ENCODE data around the gene TMEM202. TPM values are rescaled to one million over a fixed set of nuclear protein-coding genes. Genes with fewer than 3 reads are reported as not detected.
"Not testable (repeated sequence)": the region's sequence is repeated elsewhere in the genome, so short reads cannot be mapped to it uniquely, and the experiment has no call there.

The TMEM202 gene
- total and polyA plus RNA-seq, 4 donors, result not detected

DNA sequence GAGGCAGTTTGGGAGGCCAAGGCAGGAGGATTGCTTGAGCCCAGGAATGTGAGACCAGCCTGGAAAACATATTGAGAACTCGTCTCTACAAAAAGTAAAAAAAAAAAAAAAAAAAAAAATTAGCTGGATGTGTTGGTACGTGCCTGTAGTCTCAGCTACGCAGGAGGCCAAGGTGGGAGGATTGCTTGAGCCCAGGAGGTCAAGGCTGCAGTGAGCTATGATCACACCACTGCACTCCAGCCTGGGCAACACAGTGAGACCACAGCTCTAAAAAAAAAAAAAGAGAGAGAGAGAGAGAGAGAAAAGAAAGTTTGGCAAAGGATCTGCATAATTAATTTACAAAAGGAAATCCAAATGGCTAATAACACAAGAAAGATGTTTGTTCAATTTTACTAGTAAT is 21.7 kb downstream of the TMEM202 start:
- H3K4me1 ChIP-seq (ENCODE audit: control insufficient read depth, insufficient read depth, low read length); H3K27me3 ChIP-seq (ENCODE audit: control insufficient read depth, insufficient read depth, low read length); H3K36me3 ChIP-seq (ENCODE audit: control insufficient read depth, insufficient read depth, low read length); H3K27ac ChIP-seq (ENCODE audit: low read depth, low read length); DNase-seq (ENCODE audit: low read depth in 4 of 6, low spot score in 6 of 6); H3K4me3 ChIP-seq (ENCODE audit: low read depth, low read length); H3K9me3 ChIP-seq (ENCODE audit: control insufficient read depth, insufficient read depth, low read length): not testable (repeated sequence)
- WGBS (ENCODE audit: insufficient coverage), result 60% methylated on average over 1 of the region's 3 CpGs

- no peak for DNase-seq (ENCODE audit: low read depth in 4 of 6, low spot score in 6 of 6)
- peaks cover 2% of the 10 kb centered on the region for H3K9me3 ChIP-seq (ENCODE audit: control insufficient read depth, insufficient read depth, low read length)
- no peak overlapping the region for H3K4me3 ChIP-seq (ENCODE audit: low read depth, low read length)
- H3K27ac ChIP-seq (ENCODE audit: low read depth, low read length), result no peak overlapping the region
- peaks cover 2% of the 10 kb centered on the region for H3K27me3 ChIP-seq (ENCODE audit: control insufficient read depth, insufficient read depth, low read length)
- H3K4me1 ChIP-seq (ENCODE audit: control insufficient read depth, insufficient read depth, low read length), result no peaks in the 10 kb centered on the region
- no peaks in the 10 kb centered on the region for H3K36me3 ChIP-seq (ENCODE audit: control insufficient read depth, insufficient read depth, low read length)
- WGBS (ENCODE audit: insufficient coverage), result no CpG with 5 or more reads among the region's 2 CpGs
These were observed 22.5 kb downstream of the TMEM202 start for GRCh38 chr15:72420576-72420975.

DNA sequence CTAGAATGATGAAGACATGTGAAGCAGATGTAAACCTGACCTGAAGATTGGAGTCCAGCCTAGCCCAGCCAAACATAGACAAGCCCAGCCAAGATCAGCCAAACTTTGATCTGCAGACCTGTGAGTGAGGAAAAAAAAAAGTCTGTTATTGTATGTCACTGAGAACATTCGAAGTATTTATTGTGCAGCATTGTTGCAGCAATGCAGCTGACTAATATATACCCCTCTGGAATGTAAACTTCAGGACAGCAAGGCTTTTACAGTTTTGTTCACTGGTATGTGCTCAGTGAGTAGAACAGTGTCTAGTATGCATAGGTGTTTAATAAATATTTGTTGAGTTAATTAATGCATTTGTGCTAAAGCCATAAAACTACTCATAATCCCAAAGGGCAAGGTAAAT is 23.4 kb downstream of the TMEM202 start:
- peaks cover 2% of the 10 kb centered on the region for H3K27me3 ChIP-seq (ENCODE audit: control insufficient read depth, insufficient read depth, low read length)
- H3K27ac ChIP-seq (ENCODE audit: low read depth, low read length), result no peak overlapping the region
- WGBS (ENCODE audit: insufficient coverage), result no CpG with 5 or more reads among the region's 1 CpG
- DNase-seq (ENCODE audit: low read depth in 4 of 6, low spot score in 6 of 6), result no peak
- no peaks in the 10 kb centered on the region for H3K4me1 ChIP-seq (ENCODE audit: control insufficient read depth, insufficient read depth, low read length)
- no peaks in the 10 kb centered on the region for H3K36me3 ChIP-seq (ENCODE audit: control insufficient read depth, insufficient read depth, low read length)
- peaks cover 2% of the 10 kb centered on the region for H3K9me3 ChIP-seq (ENCODE audit: control insufficient read depth, insufficient read depth, low read length)
- H3K4me3 ChIP-seq (ENCODE audit: low read depth, low read length), result no peak overlapping the region

GRCh38 chr15:72423256-72423655 is 25.2 kb downstream of the TMEM202 start:
- H3K4me3 ChIP-seq (ENCODE audit: low read depth, low read length), result no peak overlapping the region
- no peaks in the 10 kb centered on the region for H3K4me1 ChIP-seq (ENCODE audit: control insufficient read depth, insufficient read depth, low read length)
- H3K9me3 ChIP-seq (ENCODE audit: control insufficient read depth, insufficient read depth, low read length), result peaks cover 2% of the 10 kb centered on the region
- H3K27me3 ChIP-seq (ENCODE audit: control insufficient read depth, insufficient read depth, low read length), result peaks cover 2% of the 10 kb centered on the region
- H3K27ac ChIP-seq (ENCODE audit: low read depth, low read length), result no peak overlapping the region
- no peak for DNase-seq (ENCODE audit: low read depth in 4 of 6, low spot score in 6 of 6)
- WGBS (ENCODE audit: insufficient coverage), result 78% methylated on average over 2 of the region's 2 CpGs
- no peaks in the 10 kb centered on the region for H3K36me3 ChIP-seq (ENCODE audit: control insufficient read depth, insufficient read depth, low read length)

GRCh38 chr15:72426753-72427152 is 28.6 kb downstream of the TMEM202 start:
- Histone ChIP-seq H3K9me3 (ENCODE audit: control insufficient read depth, insufficient read depth, low read length) (peaks cover 2% of the 10 kb centered on the region), H3K4me1 (ENCODE audit: control insufficient read depth, insufficient read depth, low read length) (no peaks in the 10 kb centered on the region), H3K4me3 (ENCODE audit: low read depth, low read length) (no peak overlapping the region), H3K36me3 (ENCODE audit: control insufficient read depth, insufficient read depth, low read length) (no peaks in the 10 kb centered on the region), H3K27me3 (ENCODE audit: control insufficient read depth, insufficient read depth, low read length) (peaks cover 2% of the 10 kb centered on the region), H3K27ac (ENCODE audit: low read depth, low read length) (no peak overlapping the region)
- no peak for DNase-seq (ENCODE audit: low read depth in 4 of 6, low spot score in 6 of 6)

DNA sequence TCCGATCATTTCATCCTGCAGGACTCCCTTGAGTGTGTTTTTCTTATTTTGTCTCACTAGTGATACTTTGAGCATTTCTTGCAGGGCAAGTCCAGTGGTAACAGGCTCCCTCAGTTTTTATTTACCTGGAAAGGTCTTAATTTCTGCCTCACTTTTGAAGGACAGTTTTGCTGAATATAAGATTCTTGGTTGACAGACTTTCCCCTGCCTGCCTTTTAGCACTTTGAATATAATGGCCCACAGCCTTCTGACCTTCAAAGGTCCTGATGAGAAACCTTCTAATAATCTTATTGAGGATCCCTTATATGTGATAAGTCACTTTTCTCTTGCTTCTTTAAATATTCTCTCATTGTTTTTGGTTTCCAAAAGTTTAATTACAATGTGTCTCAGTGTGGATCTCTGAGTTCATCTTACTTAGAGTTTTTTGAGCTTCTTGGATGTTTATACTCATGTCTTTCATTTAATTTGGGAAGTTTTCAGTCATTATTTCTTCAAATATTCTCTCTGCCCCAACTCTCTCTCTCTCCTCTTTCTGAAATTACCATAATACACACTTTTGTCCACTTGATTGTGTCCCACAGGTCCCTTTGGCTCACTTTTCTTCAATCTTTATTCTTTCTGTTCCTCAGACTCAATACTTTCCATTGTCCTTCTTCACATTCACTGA is 39.7 kb downstream of the TMEM202 start:
- H3K27me3 ChIP-seq (ENCODE audit: control insufficient read depth, insufficient read depth, low read length), result no peaks in the 10 kb centered on the region
- H3K27ac ChIP-seq (ENCODE audit: low read depth, low read length), result no peak overlapping the region
- 60% methylated on average over 1 of the region's 1 CpG for WGBS (ENCODE audit: insufficient coverage)
- no peaks in the 10 kb centered on the region for H3K36me3 ChIP-seq (ENCODE audit: control insufficient read depth, insufficient read depth, low read length)
- no peak overlapping the region for H3K4me3 ChIP-seq (ENCODE audit: low read depth, low read length)
- H3K9me3 ChIP-seq (ENCODE audit: control insufficient read depth, insufficient read depth, low read length), result peaks cover 5% of the 10 kb centered on the region
- DNase-seq (ENCODE audit: low read depth in 4 of 6, low spot score in 6 of 6), result no peak
- no peaks in the 10 kb centered on the region for H3K4me1 ChIP-seq (ENCODE audit: control insufficient read depth, insufficient read depth, low read length)

DNA sequence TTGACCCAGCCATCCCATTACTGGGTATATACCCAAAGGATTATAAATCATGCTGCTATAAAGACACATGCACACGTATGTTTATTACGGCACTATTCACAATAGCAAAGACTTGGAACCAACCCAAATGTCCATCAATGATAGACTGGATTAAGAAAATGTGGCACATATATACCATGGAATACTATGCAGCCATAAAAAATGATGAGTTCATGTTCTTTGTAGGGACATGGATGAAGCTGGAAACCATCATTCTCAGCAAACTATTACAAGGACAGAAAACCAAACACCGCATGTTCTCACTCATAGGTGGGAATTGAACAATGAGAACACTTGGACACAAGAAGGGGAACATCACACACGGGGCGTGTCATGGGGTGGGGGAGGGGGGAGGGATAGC is 44.7 kb downstream of the TMEM202 start:
- H3K27me3 ChIP-seq (ENCODE audit: control insufficient read depth, insufficient read depth, low read length); H3K4me3 ChIP-seq (ENCODE audit: low read depth, low read length); H3K36me3 ChIP-seq (ENCODE audit: control insufficient read depth, insufficient read depth, low read length); DNase-seq (ENCODE audit: low read depth in 4 of 6, low spot score in 6 of 6); H3K27ac ChIP-seq (ENCODE audit: low read depth, low read length); H3K9me3 ChIP-seq (ENCODE audit: control insufficient read depth, insufficient read depth, low read length); H3K4me1 ChIP-seq (ENCODE audit: control insufficient read depth, insufficient read depth, low read length): not testable (repeated sequence)
- WGBS (ENCODE audit: insufficient coverage), result 94% methylated on average over 2 of the region's 5 CpGs

DNA sequence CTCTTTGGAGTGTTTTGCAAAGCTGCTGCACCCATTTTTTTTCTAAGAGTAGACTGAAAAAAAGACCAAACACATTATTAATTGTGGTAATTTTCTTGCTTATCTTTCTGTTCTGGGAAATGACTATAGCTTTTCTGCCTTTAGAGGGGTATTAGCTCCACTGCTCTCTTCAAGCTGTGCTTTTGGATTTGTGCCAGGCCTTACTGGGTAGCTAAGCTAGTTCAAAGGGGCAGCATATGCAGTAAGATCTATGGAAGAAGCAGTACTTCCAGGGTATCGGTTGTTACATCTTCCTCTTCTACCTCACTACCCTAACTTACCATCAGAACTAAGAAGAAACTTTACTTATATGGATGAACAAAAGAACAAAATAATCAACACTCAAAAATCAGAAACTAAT is 47.3 kb downstream of the TMEM202 start:
- H3K27me3 ChIP-seq (ENCODE audit: control insufficient read depth, insufficient read depth, low read length), result no peaks in the 10 kb centered on the region
- no peaks in the 10 kb centered on the region for H3K9me3 ChIP-seq (ENCODE audit: control insufficient read depth, insufficient read depth, low read length)
- no CpG with 5 or more reads among the region's 1 CpG for WGBS (ENCODE audit: insufficient coverage)
- no peaks in the 10 kb centered on the region for H3K36me3 ChIP-seq (ENCODE audit: control insufficient read depth, insufficient read depth, low read length)
- no peak overlapping the region for H3K4me3 ChIP-seq (ENCODE audit: low read depth, low read length)
- peak in 2 of 6 donors; percentile 3 to 50 for DNase-seq (ENCODE audit: low read depth in 4 of 6, low spot score in 6 of 6)
- no peak overlapping the region for H3K27ac ChIP-seq (ENCODE audit: low read depth, low read length)
- no peaks in the 10 kb centered on the region for H3K4me1 ChIP-seq (ENCODE audit: control insufficient read depth, insufficient read depth, low read length)

GRCh38 chr15:72450805-72451204 is 52.7 kb downstream of the TMEM202 start:
- no peaks in the 10 kb centered on the region for H3K27me3 ChIP-seq (ENCODE audit: control insufficient read depth, insufficient read depth, low read length)
- H3K36me3 ChIP-seq (ENCODE audit: control insufficient read depth, insufficient read depth, low read length), result no peaks in the 10 kb centered on the region
- no peak overlapping the region for H3K4me3 ChIP-seq (ENCODE audit: low read depth, low read length)
- H3K4me1 ChIP-seq (ENCODE audit: control insufficient read depth, insufficient read depth, low read length), result no peaks in the 10 kb centered on the region
- H3K27ac ChIP-seq (ENCODE audit: low read depth, low read length), result no peak overlapping the region
- WGBS (ENCODE audit: insufficient coverage), result 91% methylated on average over 5 of the region's 6 CpGs
- no peak for DNase-seq (ENCODE audit: low read depth in 4 of 6, low spot score in 6 of 6)
- no peaks in the 10 kb centered on the region for H3K9me3 ChIP-seq (ENCODE audit: control insufficient read depth, insufficient read depth, low read length)

GRCh38 chr15:72451224-72451623 is 53.1 kb downstream of the TMEM202 start:
- WGBS (ENCODE audit: insufficient coverage), result 86% methylated on average over 6 of the region's 9 CpGs
- H3K4me1 ChIP-seq (ENCODE audit: control insufficient read depth, insufficient read depth, low read length), result no peaks in the 10 kb centered on the region
- H3K4me3 ChIP-seq (ENCODE audit: low read depth, low read length), result no peak overlapping the region
- no peak for DNase-seq (ENCODE audit: low read depth in 4 of 6, low spot score in 6 of 6)
- no peaks in the 10 kb centered on the region for H3K36me3 ChIP-seq (ENCODE audit: control insufficient read depth, insufficient read depth, low read length)
- H3K27me3 ChIP-seq (ENCODE audit: control insufficient read depth, insufficient read depth, low read length), result no peaks in the 10 kb centered on the region
- H3K9me3 ChIP-seq (ENCODE audit: control insufficient read depth, insufficient read depth, low read length), result no peaks in the 10 kb centered on the region
- H3K27ac ChIP-seq (ENCODE audit: low read depth, low read length), result no peak overlapping the region
